Adipocyte (in vitro differentiated cells): ENCODE measurements around the gene ASPDH.

Experiments used
- DNase-seq: peaks from one replicate; pipeline ENCODE4 v3.0.0-alpha.2; 2015; ENCODE audit warnings: low read depth
- H3K27me3 ChIP-seq: replicated peaks from 2 replicates; pipeline ENCODE4 v1.7.0; 2013; ENCODE audit warnings: mild to moderate bottlenecking, low read length, moderate library complexity; ENCODE audit not compliant: control insufficient read depth, insufficient read depth
- H3K36me3 ChIP-seq: 2 replicates; pipeline ENCODE4 v1.7.0; 2013; ENCODE audit warnings: low read length, mild to moderate bottlenecking, moderate library complexity; ENCODE audit not compliant: control insufficient read depth, insufficient read depth, severe bottlenecking
- H3K4me1 ChIP-seq: 2 replicates; pipeline ENCODE4 v1.7.0; 2013; ENCODE audit warnings: mild to moderate bottlenecking, low read length, moderate library complexity; ENCODE audit not compliant: control insufficient read depth, insufficient read depth
- H3K4me3 ChIP-seq: 2 replicates; pipeline ENCODE4 v1.7.0; 2013; ENCODE audit warnings: mild to moderate bottlenecking, low read length, moderate library complexity
- H3K9ac ChIP-seq: 2 replicates; pipeline ENCODE4 v1.7.0; 2013; ENCODE audit warnings: mild to moderate bottlenecking, low read length, moderate library complexity
- H3K9me3 ChIP-seq: 2 replicates; pipeline ENCODE4 v1.7.0; 2013; ENCODE audit warnings: mild to moderate bottlenecking, low read length, moderate library complexity; ENCODE audit not compliant: control insufficient read depth

Gene ASPDH

DNA sequence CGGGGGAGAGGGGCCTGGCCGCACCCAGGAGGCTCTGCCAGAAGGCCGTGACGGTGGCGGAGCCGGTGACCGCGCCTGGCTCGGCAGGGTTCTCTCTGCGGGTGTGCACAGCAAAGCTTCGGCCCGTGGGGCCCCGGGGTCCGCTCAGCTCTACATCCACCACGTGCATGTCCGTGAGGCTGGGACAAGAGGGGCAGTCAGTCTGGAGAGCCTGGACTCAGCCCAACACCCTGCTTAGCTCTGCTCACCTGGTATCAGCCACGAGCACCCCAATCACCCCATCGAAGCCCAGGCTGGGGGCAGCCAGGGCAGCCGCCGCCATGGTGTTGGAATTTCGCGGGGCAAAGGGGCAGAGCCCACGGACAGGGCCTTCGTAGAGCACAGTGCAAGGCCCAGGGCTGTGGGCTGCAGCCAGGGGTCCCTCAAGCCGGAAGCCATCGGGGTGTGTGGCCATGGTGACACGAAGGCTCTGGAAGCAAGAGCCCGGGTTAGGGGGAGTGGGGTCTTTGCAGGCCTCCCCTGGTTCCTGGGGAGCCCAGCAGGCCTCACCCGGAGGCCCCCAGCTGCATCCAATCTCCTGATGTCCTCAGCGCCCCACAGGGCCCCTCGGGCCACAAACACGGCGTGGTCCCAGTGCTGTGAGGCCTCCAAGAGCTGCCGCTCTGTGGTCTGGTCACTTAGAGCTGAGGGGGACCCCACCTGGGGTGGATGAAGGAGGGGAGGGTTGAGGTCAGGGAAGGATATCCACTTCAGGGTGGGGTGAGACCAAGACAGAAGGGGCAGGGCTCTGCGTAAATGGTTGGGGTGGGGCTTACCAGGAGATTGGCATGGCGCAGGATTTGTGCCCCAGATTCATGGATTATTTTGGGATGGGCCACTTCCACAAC lies 1.4 kb downstream of the ASPDH start:
- no peaks in the 10 kb centered on the region for H3K27me3 ChIP-seq
- no peak for DNase-seq
- no peak overlapping the region for H3K9ac ChIP-seq
- H3K9me3 ChIP-seq: no peaks in the 10 kb centered on the region
- no peaks in the 10 kb centered on the region for H3K36me3 ChIP-seq
- H3K4me1 ChIP-seq: peaks cover 8% of the 10 kb centered on the region
- H3K4me3 ChIP-seq: peak overlapping the region; percentile 98

DNA sequence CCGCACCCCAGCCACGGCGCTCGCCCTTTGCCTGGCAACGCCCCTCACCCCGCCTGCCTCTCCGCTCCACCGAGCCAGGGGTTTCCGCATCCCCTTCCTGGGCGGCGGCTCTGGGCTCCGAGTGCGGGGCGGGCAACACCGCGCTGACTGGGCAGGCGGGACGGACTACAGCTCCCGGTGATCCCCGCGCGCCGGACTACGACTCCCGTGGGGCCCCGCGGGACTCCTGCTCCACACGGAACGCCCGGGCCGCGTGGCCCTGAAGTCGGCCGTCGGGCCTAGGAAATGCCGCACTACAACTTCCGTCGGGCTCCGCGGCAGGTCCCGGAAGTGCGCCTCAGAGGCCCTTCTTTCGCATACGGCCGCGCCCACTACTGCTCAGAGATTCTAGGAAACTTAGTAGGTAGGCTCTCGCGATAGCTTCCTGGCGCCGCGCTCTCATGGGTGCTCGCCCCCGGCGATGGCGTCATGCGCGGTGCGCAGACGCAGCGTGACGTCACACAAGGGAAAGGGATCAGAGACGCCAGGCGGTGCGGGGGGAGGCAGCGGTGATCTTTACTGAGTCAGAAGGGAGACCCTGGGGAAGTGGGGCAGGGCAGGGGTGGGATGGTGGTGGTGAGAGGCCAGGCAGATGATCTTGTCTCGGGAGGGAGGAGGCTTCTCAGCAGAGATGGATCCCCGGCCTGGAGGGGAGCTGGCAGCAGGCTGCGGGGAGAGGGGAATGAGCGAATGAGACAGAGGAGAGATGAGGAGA lies 2.5 kb downstream of the ASPDH start, which contains the start of gene JOSD2:
Gene JOSD2, minus strand, starts transcription at position 123 of the 754 bp plus-strand sequence. CDS start 760 bp downstream, outside the sequence.
- Histone ChIP-seq H3K36me3 (no peaks in the 10 kb centered on the region), H3K9me3 (no peaks in the 10 kb centered on the region), H3K9ac (peak within 1 kb of the TSS; percentile 97), H3K4me3 (peak within 1 kb of the TSS; percentile 98), H3K4me1 (peaks cover 8% of the 10 kb centered on the region), H3K27me3 (no peaks in the 10 kb centered on the region)
- peak; percentile 100 for DNase-seq

DNA sequence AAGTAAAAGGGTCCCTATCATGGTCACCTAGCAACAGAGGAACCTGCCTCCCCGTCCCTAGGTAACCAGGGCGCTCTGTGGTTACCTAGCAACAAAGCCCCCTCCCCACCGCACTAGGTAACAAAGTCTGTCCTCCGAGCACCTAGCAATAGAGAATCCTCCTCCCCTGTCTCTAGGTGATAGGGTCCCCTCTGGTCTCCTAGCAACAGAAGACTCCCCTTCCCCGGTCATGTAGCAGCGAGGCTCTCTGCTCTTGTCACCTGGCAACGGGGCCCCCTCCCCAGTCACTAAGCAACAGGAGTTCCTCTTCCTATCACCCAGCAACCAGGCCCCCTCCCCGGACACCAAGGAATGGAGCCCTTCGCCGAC lies 3.0 kb downstream of the ASPDH start:
- no peaks in the 10 kb centered on the region for H3K9me3 ChIP-seq
- H3K27me3 ChIP-seq: no peaks in the 10 kb centered on the region
- peak overlapping the region; percentile 97 for H3K9ac ChIP-seq
- no peaks in the 10 kb centered on the region for H3K36me3 ChIP-seq
- no peak for DNase-seq
- peaks cover 8% of the 10 kb centered on the region for H3K4me1 ChIP-seq
- H3K4me3 ChIP-seq: peak overlapping the region; percentile 98

DNA sequence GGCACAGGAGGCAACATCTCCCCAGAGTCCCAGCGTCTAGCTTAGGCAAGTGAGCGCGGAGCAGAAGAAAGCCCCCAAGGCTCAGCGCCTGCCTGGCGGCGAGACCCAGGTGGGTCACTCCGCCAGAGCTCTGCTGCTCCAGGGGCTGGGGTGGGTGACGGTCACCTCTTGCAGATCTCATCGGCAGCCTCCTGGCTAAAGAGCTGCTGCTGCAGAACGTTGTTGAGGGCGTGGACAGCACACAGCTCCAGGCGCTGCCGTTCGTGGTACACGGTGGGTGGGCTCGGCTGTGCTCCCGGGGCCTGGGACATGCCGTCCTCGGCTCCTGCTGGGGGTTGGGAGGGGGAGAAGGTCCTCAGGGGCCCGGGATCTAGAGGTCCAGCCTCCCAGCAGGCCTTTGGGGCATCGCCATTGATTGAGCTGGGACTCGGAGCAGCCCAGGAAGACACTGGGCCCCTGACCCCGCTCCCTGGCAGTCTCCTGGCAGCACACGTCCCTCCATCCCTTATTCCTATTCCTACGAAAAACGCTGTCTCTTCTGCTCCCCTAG lies 3.5 kb downstream of the ASPDH start:
- H3K27me3 ChIP-seq: no peaks in the 10 kb centered on the region
- peaks cover 8% of the 10 kb centered on the region for H3K4me1 ChIP-seq
- peak overlapping the region; percentile 98 for H3K4me3 ChIP-seq
- peak; percentile 40 for DNase-seq
- H3K9ac ChIP-seq: peak overlapping the region; percentile 97
- H3K9me3 ChIP-seq: no peaks in the 10 kb centered on the region
- H3K36me3 ChIP-seq: no peaks in the 10 kb centered on the region

DNA sequence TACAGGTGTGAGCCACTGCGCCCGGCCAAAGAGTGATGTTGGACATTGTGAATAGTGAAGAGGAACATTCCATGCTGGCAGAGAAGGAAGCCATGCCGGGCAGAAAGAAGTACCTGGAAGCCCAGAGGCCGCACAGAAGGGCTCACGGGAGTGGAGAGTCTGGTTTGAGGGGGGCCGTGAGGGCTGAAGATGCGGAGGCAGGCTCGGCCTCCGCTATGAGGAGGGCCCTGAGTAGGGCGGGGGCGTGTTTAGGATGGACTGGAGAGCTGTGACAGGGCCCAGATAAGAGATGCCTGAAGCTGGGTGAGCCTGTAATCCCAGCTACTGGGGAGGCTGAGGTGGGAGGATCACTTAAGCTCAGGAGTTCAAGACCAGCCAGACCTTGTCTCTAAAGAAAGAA lies 4.3 kb downstream of the ASPDH start:
- DNase-seq: no peak
- peaks cover 8% of the 10 kb centered on the region for H3K4me1 ChIP-seq
- H3K9ac ChIP-seq: no peak overlapping the region
- no peak overlapping the region for H3K4me3 ChIP-seq
- H3K27me3 ChIP-seq: no peaks in the 10 kb centered on the region
- no peaks in the 10 kb centered on the region for H3K9me3 ChIP-seq
- H3K36me3 ChIP-seq: no peaks in the 10 kb centered on the region

DNA sequence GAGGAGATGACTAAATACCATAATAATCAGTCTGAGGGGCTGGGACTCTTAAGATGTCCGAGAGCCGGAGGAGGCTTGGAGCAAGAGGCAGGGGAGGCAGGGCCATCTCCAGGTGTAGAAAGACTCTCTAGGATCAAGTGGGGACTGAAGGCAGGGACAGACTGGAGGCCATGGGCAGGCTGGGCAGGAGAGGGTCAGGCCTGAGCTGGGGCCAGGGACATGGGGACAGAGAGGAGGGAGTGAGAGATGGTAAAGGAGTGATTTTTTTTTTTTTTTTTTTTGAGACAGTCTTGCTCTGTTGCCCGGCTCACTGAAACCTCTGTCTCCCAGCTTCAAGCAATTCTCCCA lies 4.9 kb downstream of the ASPDH start:
- DNase-seq: no peak
- Histone ChIP-seq H3K9me3 (no peaks in the 10 kb centered on the region), H3K4me1 (peaks cover 8% of the 10 kb centered on the region), H3K9ac (no peak overlapping the region), H3K27me3 (no peaks in the 10 kb centered on the region), H3K4me3 (no peak overlapping the region), H3K36me3 (no peaks in the 10 kb centered on the region)

DNA sequence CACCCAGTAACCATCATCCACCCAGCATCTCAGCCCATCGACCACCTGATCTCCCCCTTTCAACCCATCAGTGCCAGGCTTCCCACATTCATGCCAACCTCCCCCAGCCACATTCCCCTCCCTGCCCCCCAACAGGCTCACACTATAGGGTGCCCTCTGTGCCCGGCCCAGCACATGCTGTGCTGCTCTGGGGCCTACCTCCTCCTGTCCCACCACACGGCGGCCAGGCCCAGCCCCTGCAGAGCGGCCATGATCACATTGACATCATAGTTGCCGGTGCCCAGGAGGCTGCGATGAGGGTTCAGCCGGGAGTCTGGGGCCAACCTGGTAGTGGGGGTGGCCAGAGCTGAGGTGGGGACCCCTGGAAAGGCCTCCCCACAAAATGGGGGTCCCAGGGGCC lies 6.3 kb downstream of the ASPDH start:
- H3K9ac ChIP-seq: no peak overlapping the region
- no peaks in the 10 kb centered on the region for H3K36me3 ChIP-seq
- DNase-seq: no peak
- no peaks in the 10 kb centered on the region for H3K9me3 ChIP-seq
- no peak overlapping the region for H3K4me3 ChIP-seq
- H3K27me3 ChIP-seq: no peaks in the 10 kb centered on the region
- peaks cover 8% of the 10 kb centered on the region for H3K4me1 ChIP-seq

DNA sequence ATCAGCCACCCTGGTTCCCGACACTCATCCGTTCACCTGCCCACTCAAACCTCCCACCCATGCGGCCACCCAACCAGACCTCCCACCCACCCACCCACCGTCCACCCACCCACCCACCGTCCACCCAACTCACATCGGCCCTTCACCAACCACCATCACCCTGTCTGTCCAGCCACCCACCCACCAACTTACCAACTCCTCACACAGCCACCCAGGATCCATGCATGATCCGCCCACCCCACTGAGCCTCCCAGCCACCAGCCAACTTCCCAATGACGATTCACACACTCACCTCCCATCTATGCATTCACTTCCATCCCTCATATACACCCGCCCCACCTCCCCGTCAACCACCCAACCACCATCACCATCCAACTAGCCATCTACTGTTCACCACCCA lies 7.0 kb downstream of the ASPDH start:
- no peak overlapping the region for H3K4me3 ChIP-seq
- H3K9me3 ChIP-seq: no peaks in the 10 kb centered on the region
- H3K27me3 ChIP-seq: no peaks in the 10 kb centered on the region
- no peaks in the 10 kb centered on the region for H3K36me3 ChIP-seq
- no peak for DNase-seq
- peaks cover 8% of the 10 kb centered on the region for H3K4me1 ChIP-seq
- no peak overlapping the region for H3K9ac ChIP-seq

DNA sequence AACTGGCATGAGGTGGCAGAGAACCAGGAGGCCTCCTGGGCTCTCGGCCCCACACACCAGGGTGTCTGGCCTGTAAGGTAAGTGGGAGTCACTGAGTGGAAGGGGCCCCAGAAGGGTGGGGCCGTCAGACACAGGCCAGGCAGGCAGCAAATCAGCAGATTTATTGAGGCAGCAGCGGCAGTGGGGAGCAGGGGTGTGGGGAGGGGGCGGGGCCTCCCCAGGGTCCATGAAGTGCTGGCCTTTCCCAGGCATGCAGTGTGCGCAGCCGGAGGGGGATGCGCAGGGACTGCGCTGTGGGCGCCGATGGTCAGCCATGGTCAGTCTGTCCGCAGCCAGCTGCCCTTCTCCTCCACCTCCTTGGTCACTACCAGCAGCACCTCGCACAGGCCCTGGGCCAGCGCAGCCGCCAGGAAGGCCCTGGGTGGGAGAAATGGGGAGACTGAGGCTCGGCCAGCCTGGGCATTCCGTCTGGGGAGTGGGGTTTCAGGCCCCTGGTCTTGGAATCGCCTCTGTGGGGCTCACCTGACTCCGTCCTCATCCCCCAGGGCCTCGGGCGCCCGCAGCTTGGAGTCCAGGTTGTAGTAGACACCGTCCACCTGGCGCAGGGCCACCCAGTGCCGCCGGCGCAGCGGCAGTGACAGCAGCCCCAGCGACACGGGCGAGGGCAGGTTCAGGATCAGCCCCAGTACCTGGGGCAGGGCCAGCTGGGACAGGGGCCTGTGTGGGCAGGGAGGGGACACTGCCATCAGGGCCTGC lies 7.7 kb downstream of the ASPDH start:
- no peaks in the 10 kb centered on the region for H3K36me3 ChIP-seq
- no peak for DNase-seq
- no peaks in the 10 kb centered on the region for H3K9me3 ChIP-seq
- no peak overlapping the region for H3K4me3 ChIP-seq
- no peaks in the 10 kb centered on the region for H3K27me3 ChIP-seq
- H3K4me1 ChIP-seq: peaks cover 8% of the 10 kb centered on the region
- no peak overlapping the region for H3K9ac ChIP-seq

DNA sequence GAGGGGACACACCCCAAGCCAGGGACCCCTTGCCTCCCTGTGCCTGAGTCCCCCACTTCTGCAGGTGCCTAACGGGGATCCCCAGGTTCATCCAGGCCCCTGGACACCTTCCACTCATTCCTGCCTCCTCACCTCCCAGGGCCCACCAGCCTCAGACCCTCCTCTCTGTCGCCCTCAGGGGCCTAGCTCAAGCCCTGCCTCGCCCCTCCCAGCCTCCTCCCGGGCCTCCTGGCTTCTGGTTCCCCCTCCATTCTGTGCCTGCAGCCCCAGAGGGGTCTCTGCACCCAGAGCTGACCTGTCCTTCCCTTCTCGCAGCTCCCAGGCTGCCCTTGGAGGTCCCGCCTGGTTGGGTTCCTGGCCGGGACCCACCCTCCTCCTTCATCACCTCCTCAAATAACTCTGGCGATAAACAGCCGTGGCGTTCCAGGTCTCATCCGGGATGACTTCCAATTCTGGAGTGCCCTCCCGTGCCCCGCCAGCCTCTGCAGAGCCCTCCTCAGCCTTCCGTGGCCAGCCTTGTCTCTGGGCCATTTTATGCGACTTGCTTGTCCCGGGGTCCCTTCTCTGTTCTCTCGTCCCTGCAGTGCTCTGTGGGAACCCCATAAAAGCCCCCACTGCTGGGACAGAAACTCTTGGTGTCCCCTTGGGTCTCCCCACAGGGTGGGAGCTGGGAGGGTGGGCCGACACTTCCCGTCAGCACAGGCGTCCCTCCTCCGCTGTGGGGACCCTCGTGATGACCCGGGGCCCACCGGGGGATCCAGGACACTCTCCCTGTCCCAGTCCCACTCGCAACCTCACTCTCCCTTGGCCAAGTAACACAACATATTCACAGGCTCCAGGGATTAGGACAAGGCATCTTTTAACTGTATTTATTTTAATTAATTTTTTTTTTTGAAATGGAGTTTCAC lies 11.9 kb downstream of the ASPDH start:
- Histone ChIP-seq H3K4me3 (no peak overlapping the region), H3K36me3 (no peaks in the 10 kb centered on the region), H3K9me3 (no peaks in the 10 kb centered on the region), H3K9ac (no peak overlapping the region), H3K4me1 (no peaks in the 10 kb centered on the region), H3K27me3 (peaks cover 21% of the 10 kb centered on the region)
- no peak for DNase-seq
